PC-3 (cell line): ENCODE measurements around the gene CRELD2. TPM values are rescaled to one million over a fixed set of nuclear protein-coding genes. Genes with fewer than 3 reads are reported as not detected.

ENCODE experiments used
- ATAC-seq: fragments of 200-7000 bp; cut with Tn5 transposase; 2 replicates; pipeline ENCODE4 v1.9.1; 2020; ENCODE audit warnings: mild to moderate bottlenecking, moderate library complexity
- BruUV-seq: library from RNA; stranded (reverse); fragments of 400-500 nt; replicated peaks from 2 replicates; lab custom pipeline; 2021; lab: Mats Ljungman, UMichigan
- CTCF ChIA-PET: fragments of 300-600 bp; sonication (Branson Sonifier 250); formaldehyde crosslinking; loops from one replicate; lab custom pipeline; 2022; ENCODE audit warnings: antibody characterized with exemption; lab: Charles Lee
- POLR2A ChIA-PET: fragments of 300-600 bp; sonication (Branson Sonifier 250); formaldehyde crosslinking; loops from one replicate; lab custom pipeline; 2022; ENCODE audit warnings: antibody characterized with exemption; ENCODE audit not compliant: unreplicated experiment; lab: Charles Lee
- DNase-seq: peaks from one replicate; pipeline ENCODE4 v3.0.0-alpha.2; 2015
- H2AFZ ChIP-seq: fragments of 300-600 bp; sonication (generic); 2 replicates; pipeline ENCODE4 v1.6.0; 2016; ENCODE audit warnings: antibody characterized with exemption, low read length
- H3F3A ChIP-seq: fragments of 300-600 bp; sonication (generic); one replicate; pipeline ENCODE4 v1.6.0; 2017; ENCODE audit warnings: antibody characterized with exemption, low read length, control low read depth, mild to moderate bottlenecking; ENCODE audit not compliant: unreplicated experiment
- H3K27ac ChIP-seq: fragments of 300-600 bp; sonication (generic); 2 replicates; pipeline ENCODE4 v1.5.1; 2016; ENCODE audit warnings: mild to moderate bottlenecking, low read length
- H3K27me3 ChIP-seq: fragments of 300-600 bp; sonication (generic); 2 replicates; pipeline ENCODE4 v1.6.1; 2016; ENCODE audit warnings: low read length, mixed read lengths
- H3K36me3 ChIP-seq: fragments of 300-600 bp; sonication (generic); 2 replicates; pipeline ENCODE4 v1.6.1; 2016; ENCODE audit warnings: low read depth, mixed run types, low read length, mixed read lengths
- H3K4me1 ChIP-seq: fragments of 300-600 bp; sonication (generic); 2 replicates; pipeline ENCODE4 v1.5.1; 2016; ENCODE audit warnings: low read length; ENCODE audit not compliant: insufficient read depth
- H3K4me2 ChIP-seq: fragments of 300-600 bp; sonication (generic); 2 replicates; pipeline ENCODE4 v1.6.0; 2016; ENCODE audit warnings: low read length
- H3K4me3 ChIP-seq: fragments of 300-600 bp; sonication (generic); 2 replicates; pipeline ENCODE4 v1.5.1; 2016; ENCODE audit warnings: mild to moderate bottlenecking, low read length, mixed read lengths
- H3K79me2 ChIP-seq: fragments of 300-600 bp; sonication (generic); 2 replicates; pipeline ENCODE4 v1.6.1; 2017; ENCODE audit warnings: low read length, mixed read lengths
- H3K9ac ChIP-seq: fragments of 300-600 bp; sonication (generic); 2 replicates; pipeline ENCODE4 v1.6.0; 2016; ENCODE audit warnings: mild to moderate bottlenecking, low read length
- H3K9me2 ChIP-seq: fragments of 300-600 bp; sonication (generic); replicated peaks from 2 replicates; pipeline ENCODE4 v1.6.1; 2016; ENCODE audit warnings: mixed run types, low read length, mixed read lengths
- H3K9me3 ChIP-seq: fragments of 300-600 bp; sonication (generic); 2 replicates; pipeline ENCODE4 v1.6.1; 2016; ENCODE audit warnings: low read length, mixed read lengths
- H4K20me1 ChIP-seq: fragments of 300-600 bp; sonication (generic); 2 replicates; pipeline ENCODE4 v1.6.1; 2016; ENCODE audit warnings: low read length, mixed read lengths
- EZH2 ChIP-seq: fragments of 300-600 bp; sonication (generic); IDR thresholded peaks from one replicate; pipeline ENCODE4 v1.6.1; 2017; ENCODE audit warnings: antibody characterized with exemption, mild to moderate bottlenecking, low read length; ENCODE audit not compliant: unreplicated experiment
- EZH2phosphoT487 ChIP-seq: fragments of 300-600 bp; sonication (generic); IDR thresholded peaks from 2 replicates; pipeline ENCODE4 v1.6.1; 2018; ENCODE audit warnings: mild to moderate bottlenecking, antibody characterized with exemption, low read length, borderline replicate concordance
- intact Hi-C: fragments of 100-400 bp; cut with micrococcal nuclease; formaldehyde crosslinking; loops from 2 replicates; pipeline ENCODE4 v1.9.0; 2023
- total RNA-seq: library from RNA; depleted of rRNA; stranded (reverse); fragments of >200 nt; gene quantifications from 2 replicates; pipeline ENCODE4 v1.2.3, GENCODE V29; 2014
- TF ChIP-seq, protein P1 (sequence below): fragments of 300-600 bp; sonication (generic); conservative IDR thresholded peaks from 2 replicates; pipeline ENCODE4 v1.5.1; 2017; ENCODE audit warnings: antibody characterized with exemption, low read depth, mild to moderate bottlenecking, low read length

CRELD2 gene
- total RNA-seq, 1 experiment from 2014 or later = 71.3 TPM

DNA sequence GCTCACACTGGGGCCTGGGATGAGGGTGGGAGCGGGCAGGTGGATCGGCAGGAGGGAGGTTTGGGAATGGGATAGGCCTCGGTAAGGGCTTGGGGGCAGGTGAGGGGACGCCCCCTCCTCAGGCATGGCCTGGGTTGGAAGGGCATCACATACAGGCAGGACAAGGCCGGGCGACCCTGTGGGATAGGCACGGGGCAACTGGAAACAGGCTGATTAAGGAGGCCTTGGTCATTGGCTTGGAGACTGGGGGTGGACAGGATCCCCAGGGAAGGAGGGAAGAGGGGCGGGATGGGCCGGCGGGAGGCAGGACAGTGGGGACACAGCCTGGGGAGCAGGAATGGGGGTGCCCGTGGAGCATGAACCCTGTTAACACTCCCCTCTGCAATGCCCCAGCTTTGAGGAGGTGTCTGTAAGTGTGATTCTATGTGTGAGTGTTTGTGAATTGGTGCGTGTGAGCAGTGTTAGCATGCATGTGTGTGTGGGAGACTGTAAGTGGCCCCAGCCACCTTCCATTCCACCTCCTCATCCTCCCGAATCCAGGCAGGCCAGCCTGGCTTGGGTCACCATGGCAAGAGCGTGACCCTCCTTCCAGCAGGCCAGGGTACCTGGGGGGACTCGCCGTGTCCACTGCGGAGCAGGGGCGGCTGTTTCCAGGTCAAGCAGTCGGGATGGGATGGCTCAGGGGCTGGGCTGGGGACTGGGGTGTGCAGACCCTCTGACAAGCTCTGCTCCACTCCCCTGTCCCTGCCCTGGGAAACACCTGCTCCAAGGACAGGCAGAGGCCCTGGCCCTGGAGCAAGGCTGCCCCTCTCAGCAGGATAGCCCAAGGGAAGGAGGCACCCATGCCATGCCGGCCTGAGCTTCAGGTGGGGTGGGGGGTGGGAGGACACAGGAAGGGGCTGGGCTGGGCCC lies 38.7 kb downstream of the CRELD2 start:
- Histone ChIP-seq H3K9ac (no peak overlapping the region), H3F3A (no peaks in the 10 kb centered on the region), H3K79me2 (peaks cover 12% of the 10 kb centered on the region), H3K9me3 (no peaks in the 10 kb centered on the region), H3K4me2 (no peak overlapping the region), H3K4me3 (no peak overlapping the region), H3K9me2 (no peaks in the 10 kb centered on the region), H3K4me1 (peaks cover 15% of the 10 kb centered on the region), H3K27me3 (no peaks in the 10 kb centered on the region), H4K20me1 (peaks cover 6% of the 10 kb centered on the region), H3K36me3 (peaks cover 6% of the 10 kb centered on the region; the same call in 1 of the 2 replicates), H3K27ac (no peak overlapping the region), H2AFZ (no peak overlapping the region)
- DNase-seq (no peak), ATAC-seq (no peak)
- BruUV-seq = no TSS peak
- ChIA-PET CTCF (no interaction called here), POLR2A (no interaction called here)
- intact Hi-C loops = no loop called here
- TF ChIP-seq EZH2 (no peak), EZH2phosphoT487 (no peak)
- TF ChIP-seq, protein P1, sequence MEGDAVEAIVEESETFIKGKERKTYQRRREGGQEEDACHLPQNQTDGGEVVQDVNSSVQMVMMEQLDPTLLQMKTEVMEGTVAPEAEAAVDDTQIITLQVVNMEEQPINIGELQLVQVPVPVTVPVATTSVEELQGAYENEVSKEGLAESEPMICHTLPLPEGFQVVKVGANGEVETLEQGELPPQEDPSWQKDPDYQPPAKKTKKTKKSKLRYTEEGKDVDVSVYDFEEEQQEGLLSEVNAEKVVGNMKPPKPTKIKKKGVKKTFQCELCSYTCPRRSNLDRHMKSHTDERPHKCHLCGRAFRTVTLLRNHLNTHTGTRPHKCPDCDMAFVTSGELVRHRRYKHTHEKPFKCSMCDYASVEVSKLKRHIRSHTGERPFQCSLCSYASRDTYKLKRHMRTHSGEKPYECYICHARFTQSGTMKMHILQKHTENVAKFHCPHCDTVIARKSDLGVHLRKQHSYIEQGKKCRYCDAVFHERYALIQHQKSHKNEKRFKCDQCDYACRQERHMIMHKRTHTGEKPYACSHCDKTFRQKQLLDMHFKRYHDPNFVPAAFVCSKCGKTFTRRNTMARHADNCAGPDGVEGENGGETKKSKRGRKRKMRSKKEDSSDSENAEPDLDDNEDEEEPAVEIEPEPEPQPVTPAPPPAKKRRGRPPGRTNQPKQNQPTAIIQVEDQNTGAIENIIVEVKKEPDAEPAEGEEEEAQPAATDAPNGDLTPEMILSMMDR = no peak

DNA sequence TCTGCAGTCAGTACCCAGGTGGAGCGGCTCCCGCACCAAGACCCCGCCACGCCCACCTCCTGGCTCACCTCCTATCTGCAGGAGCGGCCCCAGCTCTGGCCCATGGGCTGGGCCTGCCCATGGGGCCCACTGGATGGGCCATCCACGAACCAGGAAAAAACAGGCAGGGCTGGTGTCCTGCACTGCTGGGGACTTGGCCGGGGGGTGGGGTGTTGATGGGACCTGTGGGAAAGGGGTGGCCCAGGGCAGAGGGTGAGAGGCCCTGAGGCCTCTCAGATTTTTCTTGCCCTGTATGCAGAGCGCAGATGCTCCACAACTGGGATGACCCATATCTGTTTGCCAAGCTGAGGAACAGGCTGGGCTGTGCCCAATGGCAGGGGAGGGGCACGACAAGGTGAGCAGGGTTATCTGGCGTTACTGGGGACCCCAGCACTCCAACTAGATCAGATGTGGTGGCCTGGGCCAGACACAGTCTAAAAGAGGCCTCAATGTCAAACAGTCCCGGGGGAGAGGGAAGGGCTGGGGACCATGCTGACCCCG lies 39.5 kb downstream of the CRELD2 start:
- intact Hi-C loops = no loop called here
- no peak overlapping the region for H3K27ac ChIP-seq
- peaks cover 11% of the 10 kb centered on the region for H4K20me1 ChIP-seq
- no peak for ATAC-seq
- no peak overlapping the region for H3K9ac ChIP-seq
- H3K79me2 ChIP-seq = peaks cover 19% of the 10 kb centered on the region
- no peaks in the 10 kb centered on the region for H3K9me2 ChIP-seq
- no peak for DNase-seq
- no TSS peak for BruUV-seq
- H3K9me3 ChIP-seq = no peaks in the 10 kb centered on the region
- no peak overlapping the region for H3K4me3 ChIP-seq
- POLR2A ChIA-PET = no interaction called here
- peaks cover 11% of the 10 kb centered on the region for H3K36me3 ChIP-seq
- CTCF ChIA-PET = no interaction called here
- no peaks in the 10 kb centered on the region for H3F3A ChIP-seq
- H2AFZ ChIP-seq = no peak overlapping the region
- peaks cover 15% of the 10 kb centered on the region for H3K4me1 ChIP-seq
- H3K27me3 ChIP-seq = no peaks in the 10 kb centered on the region
- TF ChIP-seq EZH2phosphoT487 (no peak), EZH2 (no peak)
- TF ChIP-seq, protein P1 = no peak
- no peak overlapping the region for H3K4me2 ChIP-seq
